Measurements from ENCODE around the gene C1QTNF6. TPM values are rescaled to one million over a fixed set of nuclear protein-coding genes. Genes with fewer than 3 reads are reported as not detected.

C1QTNF6 gene
- total and polyA plus RNA-seq, 10 of the 15 experiments (the other 5 are each of a cell fraction or from before 2014, with no cell fraction given) = 0.16 to 4.1 (median 1.3) TPM

DNA sequence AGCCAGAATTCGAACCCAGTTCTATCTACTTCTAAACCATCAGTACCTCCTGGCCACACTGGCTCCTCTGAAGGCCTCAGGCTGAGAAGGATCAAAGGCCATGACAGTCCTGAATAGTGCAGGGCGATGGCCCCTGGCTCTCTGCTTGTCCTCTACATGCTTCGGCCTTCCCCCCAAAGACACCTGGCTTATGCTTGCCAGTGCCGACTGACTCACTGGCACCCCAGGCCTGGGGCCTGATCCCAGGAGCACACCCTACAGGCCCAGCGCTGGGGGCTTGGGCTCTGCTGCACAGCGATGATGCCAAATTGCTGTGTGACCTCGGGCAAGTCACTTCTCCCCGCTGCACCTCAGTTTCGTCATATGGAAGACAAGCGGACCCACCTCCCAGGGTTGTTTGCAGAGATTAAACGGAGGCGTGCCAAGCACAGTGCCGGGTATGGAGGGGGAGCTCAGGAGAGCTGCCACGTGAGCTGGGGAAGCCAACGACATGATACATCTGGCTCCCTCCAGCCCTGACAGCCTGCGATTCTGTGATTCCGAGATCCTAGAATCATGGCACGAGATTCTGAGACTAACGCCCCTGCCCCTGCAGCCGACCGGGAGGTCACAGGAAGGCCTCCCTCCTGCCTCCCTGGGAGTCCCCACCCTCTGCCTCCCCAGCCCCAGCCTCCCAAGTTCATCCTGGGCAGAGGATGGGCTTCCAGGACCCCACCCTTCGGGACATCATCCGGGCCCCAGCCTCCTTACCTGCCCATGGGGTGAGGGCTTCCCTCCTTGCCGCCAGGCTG is 23.2 kb upstream of the C1QTNF6 start (continued):
- TF ChIP-seq, protein P1, sequence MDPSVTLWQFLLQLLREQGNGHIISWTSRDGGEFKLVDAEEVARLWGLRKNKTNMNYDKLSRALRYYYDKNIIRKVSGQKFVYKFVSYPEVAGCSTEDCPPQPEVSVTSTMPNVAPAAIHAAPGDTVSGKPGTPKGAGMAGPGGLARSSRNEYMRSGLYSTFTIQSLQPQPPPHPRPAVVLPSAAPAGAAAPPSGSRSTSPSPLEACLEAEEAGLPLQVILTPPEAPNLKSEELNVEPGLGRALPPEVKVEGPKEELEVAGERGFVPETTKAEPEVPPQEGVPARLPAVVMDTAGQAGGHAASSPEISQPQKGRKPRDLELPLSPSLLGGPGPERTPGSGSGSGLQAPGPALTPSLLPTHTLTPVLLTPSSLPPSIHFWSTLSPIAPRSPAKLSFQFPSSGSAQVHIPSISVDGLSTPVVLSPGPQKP (IDR thresholded peaks at IDR 0.05; ENCODE audit: low read depth, low read length) = no peak
- TF ChIP-seq, protein P2, sequence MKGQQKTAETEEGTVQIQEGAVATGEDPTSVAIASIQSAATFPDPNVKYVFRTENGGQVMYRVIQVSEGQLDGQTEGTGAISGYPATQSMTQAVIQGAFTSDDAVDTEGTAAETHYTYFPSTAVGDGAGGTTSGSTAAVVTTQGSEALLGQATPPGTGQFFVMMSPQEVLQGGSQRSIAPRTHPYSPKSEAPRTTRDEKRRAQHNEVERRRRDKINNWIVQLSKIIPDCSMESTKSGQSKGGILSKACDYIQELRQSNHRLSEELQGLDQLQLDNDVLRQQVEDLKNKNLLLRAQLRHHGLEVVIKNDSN (IDR thresholded peaks at IDR 0.05; ENCODE audit: borderline replicate concordance, extremely low read length, insufficient read depth, low read depth, low read length) = no peak
- TF ChIP-seq, protein P3, sequence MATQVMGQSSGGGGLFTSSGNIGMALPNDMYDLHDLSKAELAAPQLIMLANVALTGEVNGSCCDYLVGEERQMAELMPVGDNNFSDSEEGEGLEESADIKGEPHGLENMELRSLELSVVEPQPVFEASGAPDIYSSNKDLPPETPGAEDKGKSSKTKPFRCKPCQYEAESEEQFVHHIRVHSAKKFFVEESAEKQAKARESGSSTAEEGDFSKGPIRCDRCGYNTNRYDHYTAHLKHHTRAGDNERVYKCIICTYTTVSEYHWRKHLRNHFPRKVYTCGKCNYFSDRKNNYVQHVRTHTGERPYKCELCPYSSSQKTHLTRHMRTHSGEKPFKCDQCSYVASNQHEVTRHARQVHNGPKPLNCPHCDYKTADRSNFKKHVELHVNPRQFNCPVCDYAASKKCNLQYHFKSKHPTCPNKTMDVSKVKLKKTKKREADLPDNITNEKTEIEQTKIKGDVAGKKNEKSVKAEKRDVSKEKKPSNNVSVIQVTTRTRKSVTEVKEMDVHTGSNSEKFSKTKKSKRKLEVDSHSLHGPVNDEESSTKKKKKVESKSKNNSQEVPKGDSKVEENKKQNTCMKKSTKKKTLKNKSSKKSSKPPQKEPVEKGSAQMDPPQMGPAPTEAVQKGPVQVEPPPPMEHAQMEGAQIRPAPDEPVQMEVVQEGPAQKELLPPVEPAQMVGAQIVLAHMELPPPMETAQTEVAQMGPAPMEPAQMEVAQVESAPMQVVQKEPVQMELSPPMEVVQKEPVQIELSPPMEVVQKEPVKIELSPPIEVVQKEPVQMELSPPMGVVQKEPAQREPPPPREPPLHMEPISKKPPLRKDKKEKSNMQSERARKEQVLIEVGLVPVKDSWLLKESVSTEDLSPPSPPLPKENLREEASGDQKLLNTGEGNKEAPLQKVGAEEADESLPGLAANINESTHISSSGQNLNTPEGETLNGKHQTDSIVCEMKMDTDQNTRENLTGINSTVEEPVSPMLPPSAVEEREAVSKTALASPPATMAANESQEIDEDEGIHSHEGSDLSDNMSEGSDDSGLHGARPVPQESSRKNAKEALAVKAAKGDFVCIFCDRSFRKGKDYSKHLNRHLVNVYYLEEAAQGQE (IDR thresholded peaks at IDR 0.05; ENCODE audit: low read depth, low read length) = no peak

Data from GM12878 (cell line).